ENCODE data around the gene SLC26A2. TPM values are rescaled to one million over a fixed set of nuclear protein-coding genes. Genes with fewer than 3 reads are reported as not detected.

Gene SLC26A2
- total RNA-seq, 1 donor from 2014 or later, result 17.4 TPM

DNA sequence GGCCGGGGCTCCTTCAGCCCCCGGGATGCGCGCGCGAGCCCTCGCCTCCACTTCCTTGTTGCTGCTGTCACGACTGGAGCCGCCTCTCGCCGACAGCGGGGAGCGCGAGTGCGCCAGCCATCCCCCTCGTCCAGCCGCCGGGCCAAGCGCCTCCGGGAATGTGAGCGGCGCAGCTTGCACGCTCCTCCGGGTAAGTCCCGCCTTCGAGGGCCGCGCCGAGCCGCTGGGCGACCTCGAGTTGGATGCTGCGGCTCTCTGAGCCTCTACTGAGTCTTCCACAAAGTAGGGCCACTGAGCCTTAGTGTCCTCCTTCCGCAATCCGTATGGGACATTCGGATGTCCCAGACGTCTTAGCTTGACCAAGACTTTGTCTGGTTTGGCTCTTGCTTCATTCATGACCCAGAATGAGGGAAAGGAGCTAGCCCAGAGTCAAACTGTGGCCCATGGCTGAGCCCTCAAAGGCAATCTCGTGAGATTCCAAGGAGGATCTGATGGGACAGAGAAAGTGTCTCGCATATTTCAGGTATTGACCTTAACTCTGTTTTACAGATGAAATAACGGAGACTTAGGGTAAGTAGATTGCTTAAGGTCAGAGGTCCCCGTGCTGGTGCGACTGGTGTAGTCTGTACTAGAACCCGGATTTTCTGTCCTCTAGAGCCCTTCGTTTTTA is 40.6 kb downstream of the SLC26A2 start:
- Mint-ChIP-seq H3K9me3 (no peaks in the 10 kb centered on the region), H3K4me1 (ENCODE audit: unreplicated experiment) (peaks cover 26% of the 10 kb centered on the region), H3K36me3 (peaks cover 11% of the 10 kb centered on the region), H3K27me3 (no peaks in the 10 kb centered on the region), H3K27ac (peak overlapping the region; percentile 94), H3K4me3 (peak overlapping the region; percentile 96)
- TF ChIP-seq, protein P1, sequence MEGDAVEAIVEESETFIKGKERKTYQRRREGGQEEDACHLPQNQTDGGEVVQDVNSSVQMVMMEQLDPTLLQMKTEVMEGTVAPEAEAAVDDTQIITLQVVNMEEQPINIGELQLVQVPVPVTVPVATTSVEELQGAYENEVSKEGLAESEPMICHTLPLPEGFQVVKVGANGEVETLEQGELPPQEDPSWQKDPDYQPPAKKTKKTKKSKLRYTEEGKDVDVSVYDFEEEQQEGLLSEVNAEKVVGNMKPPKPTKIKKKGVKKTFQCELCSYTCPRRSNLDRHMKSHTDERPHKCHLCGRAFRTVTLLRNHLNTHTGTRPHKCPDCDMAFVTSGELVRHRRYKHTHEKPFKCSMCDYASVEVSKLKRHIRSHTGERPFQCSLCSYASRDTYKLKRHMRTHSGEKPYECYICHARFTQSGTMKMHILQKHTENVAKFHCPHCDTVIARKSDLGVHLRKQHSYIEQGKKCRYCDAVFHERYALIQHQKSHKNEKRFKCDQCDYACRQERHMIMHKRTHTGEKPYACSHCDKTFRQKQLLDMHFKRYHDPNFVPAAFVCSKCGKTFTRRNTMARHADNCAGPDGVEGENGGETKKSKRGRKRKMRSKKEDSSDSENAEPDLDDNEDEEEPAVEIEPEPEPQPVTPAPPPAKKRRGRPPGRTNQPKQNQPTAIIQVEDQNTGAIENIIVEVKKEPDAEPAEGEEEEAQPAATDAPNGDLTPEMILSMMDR (conservative IDR thresholded peaks at IDR 0.05), result no peak
- DNase-seq (ENCODE audit: extremely low spot score, unreplicated experiment), result peak; percentile 70

DNA sequence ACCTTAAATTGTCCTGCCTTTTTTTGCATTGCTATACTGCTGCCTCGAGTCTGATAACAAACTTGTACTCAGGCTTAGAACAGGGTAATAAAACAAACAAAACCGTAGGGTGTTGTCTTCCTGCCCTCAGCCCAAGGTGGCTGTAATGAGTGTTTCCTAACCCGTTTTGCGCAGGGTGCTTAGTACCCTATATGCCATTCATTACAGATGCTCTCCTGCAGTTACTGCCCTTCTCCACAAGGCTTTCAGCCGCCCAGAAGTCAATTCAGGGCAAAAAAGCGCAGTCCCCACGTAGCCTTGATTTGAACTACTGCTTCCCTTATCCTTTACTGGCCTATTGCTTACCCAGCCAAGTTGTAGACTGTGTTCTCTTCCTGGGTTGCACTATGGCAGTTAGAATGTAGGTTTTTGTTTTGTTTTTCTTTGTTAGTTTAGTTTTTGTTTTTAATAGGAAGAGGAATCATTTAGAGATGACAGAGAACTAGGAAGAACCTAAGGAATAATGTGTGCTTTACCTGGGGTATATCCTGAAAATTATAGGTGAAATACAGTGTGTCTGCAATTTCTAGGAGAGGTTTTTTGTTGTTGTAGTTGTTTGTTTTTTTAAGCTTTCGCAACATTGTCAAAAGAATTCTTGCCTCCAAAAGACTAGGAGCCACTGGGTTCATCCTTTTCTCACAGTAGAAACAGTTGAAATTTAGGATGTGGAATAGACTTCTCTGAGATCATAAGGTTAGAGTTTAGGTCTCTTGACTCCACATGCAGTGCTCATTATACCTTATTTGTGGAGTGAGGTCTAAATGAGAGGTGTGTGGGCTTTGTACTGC is 41.3 kb downstream of the SLC26A2 start:
- TF ChIP-seq, protein P1 (conservative IDR thresholded peaks at IDR 0.05), result peak; percentile 75
- Mint-ChIP-seq H3K4me3 (peak overlapping the region; percentile 96), H3K27me3 (no peaks in the 10 kb centered on the region), H3K27ac (peak overlapping the region; percentile 94), H3K36me3 (peaks cover 12% of the 10 kb centered on the region), H3K9me3 (no peaks in the 10 kb centered on the region), H3K4me1 (ENCODE audit: unreplicated experiment) (peaks cover 26% of the 10 kb centered on the region)
- no peak for DNase-seq (ENCODE audit: extremely low spot score, unreplicated experiment)

DNA sequence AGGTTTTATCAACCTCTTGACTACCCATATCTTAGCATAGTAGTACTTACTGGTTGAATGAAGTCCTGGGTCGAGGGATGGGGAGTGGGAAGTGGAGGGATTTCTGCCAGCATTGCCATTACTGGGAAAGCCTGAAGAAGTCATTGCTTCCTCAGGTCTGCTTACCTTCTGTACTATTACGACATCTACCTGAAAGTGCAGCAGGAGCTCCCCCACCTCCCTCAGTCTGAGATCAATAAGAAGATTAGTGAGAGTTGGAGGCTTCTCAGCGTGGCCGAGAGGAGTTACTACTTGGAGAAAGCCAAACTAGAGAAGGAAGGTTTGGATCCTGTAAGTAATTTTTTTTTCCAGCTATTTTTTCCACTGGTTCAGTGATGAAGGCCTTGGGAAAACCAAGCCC is 45.8 kb downstream of the SLC26A2 start:
- TF ChIP-seq, protein P1 (conservative IDR thresholded peaks at IDR 0.05), result no peak
- no peak overlapping the region for H3K4me3 Mint-ChIP-seq
- peaks cover 12% of the 10 kb centered on the region for H3K4me1 Mint-ChIP-seq (ENCODE audit: unreplicated experiment)
- no peaks in the 10 kb centered on the region for H3K27me3 Mint-ChIP-seq
- H3K9me3 Mint-ChIP-seq, result no peaks in the 10 kb centered on the region
- no peak for DNase-seq (ENCODE audit: extremely low spot score, unreplicated experiment)
- peaks cover 14% of the 10 kb centered on the region for H3K36me3 Mint-ChIP-seq
- H3K27ac Mint-ChIP-seq, result no peak overlapping the region

DNA sequence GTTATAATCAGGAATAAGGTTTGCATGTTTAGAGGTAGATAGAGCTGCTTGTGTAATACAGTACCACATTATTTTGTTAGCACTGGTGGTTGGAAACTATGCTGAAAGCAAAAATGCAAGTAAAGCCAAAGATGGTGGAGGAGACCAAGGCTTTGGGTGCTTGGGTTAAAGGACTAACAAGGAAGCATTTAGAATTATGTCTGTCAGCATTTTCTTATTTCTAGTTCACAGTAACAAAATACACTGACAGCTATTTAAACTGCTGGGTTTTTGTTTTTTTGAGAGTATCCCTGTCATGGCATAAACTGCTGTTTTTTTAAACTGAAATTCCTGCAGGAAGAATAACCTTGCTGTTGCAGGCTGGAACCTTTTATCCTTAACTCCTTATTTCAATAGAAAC is 46.5 kb downstream of the SLC26A2 start:
- Mint-ChIP-seq H3K36me3 (peaks cover 15% of the 10 kb centered on the region), H3K4me1 (ENCODE audit: unreplicated experiment) (peaks cover 5% of the 10 kb centered on the region), H3K4me3 (no peak overlapping the region), H3K27ac (no peak overlapping the region), H3K9me3 (no peaks in the 10 kb centered on the region), H3K27me3 (no peaks in the 10 kb centered on the region)
- TF ChIP-seq, protein P1 (conservative IDR thresholded peaks at IDR 0.05), result no peak
- no peak for DNase-seq (ENCODE audit: extremely low spot score, unreplicated experiment)

DNA sequence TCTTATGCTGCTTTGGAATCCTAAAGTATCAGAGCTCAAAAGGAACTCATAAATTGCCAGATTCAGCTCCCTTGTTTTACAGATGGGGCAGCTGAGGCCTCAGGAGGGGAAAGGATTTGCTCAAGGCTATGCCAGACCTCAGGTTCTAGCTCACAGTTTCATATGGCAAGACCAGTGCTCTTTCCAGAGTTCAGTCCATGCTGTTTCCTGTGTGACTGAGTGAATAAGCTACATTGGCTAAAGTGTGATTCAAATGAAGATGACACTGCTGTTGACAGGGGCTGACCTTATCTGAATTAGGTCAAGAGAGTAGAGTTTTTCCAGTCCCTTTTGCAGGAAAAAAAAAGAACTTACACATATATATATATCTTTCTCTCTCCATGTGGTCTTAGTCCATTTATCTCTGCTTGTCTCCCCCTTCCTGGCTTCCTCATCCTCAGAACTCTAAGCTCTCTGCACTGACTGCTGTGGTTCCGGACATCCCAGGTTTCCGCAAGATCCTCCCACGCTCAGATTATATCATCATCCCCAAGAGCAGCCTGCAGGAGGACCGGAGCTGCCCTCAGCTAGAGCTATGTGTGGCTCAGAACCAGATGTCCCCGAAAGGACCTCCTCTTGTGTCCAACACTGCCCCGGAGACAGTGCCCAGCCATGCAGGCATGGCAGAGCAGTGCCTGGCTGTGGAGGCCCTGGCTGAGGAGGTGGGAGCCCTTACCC is 49.3 kb downstream of the SLC26A2 start:
- no peak overlapping the region for H3K4me3 Mint-ChIP-seq
- DNase-seq (ENCODE audit: extremely low spot score, unreplicated experiment), result no peak
- no peaks in the 10 kb centered on the region for H3K4me1 Mint-ChIP-seq (ENCODE audit: unreplicated experiment)
- TF ChIP-seq, protein P1 (conservative IDR thresholded peaks at IDR 0.05), result no peak
- H3K9me3 Mint-ChIP-seq, result peaks cover 4% of the 10 kb centered on the region
- no peak overlapping the region for H3K27ac Mint-ChIP-seq
- peaks cover 39% of the 10 kb centered on the region for H3K36me3 Mint-ChIP-seq
- no peaks in the 10 kb centered on the region for H3K27me3 Mint-ChIP-seq
